Adrenal gland (tissue), 19 donors: Measurements from ENCODE around the gene NPAS1. TPM values are rescaled to one million over a fixed set of nuclear protein-coding genes. Genes with fewer than 3 reads are reported as not detected.

Experiments used
- DNase-seq, 7 donors: peaks; one replicate each; pipeline ENCODE4 v3.0.0-alpha.2; 2019 to 2020
- H3K27ac ChIP-seq, 5 donors: fragments of 200-600 bp; sonication (generic) in 4 of 5; 1 replicate in 3 of 5; 2 replicates in 2 of 5; pipeline versions ENCODE4 v1.5.1 to v1.8.0; 2016 to 2020; ENCODE audit warnings: mild to moderate bottlenecking in 1 of 5
- H3K27me3 ChIP-seq: fragments of 200-600 bp; 2 replicates; pipeline ENCODE4 v1.8.0; 2021
- H3K36me3 ChIP-seq, 2 donors: fragments of 200-600 bp; replicated peaks in 1 of 2; 1 replicate in 1 of 2; 2 replicates in 1 of 2; pipeline versions ENCODE4 v1.5.1 to v1.8.0; 2018 to 2022
- H3K4me1 ChIP-seq, 2 donors: fragments of 200-600 bp; replicated peaks in 1 of 2; 1 replicate in 1 of 2; 2 replicates in 1 of 2; pipeline versions ENCODE4 v1.5.1 to v1.8.0; 2018 to 2021
- H3K4me3 ChIP-seq, 4 donors: fragments of 200-600 bp; sonication (generic) in 3 of 4; one replicate each; pipeline ENCODE4 v1.5.1; 2016 to 2018
- H3K9me3 ChIP-seq, 3 donors: fragments of 200-600 bp; sonication (generic) in 1 of 3; replicated peaks in 1 of 3; 1 replicate in 2 of 3; 2 replicates in 1 of 3; pipeline versions ENCODE4 v1.5.1 to v1.8.0; 2016 to 2021
- CTCF ChIP-seq, 6 experiments: fragments of 450-650 bp in 4 of 6; fragments of 200-600 bp in 2 of 6; sonication (generic) in 1 of 6; IDR thresholded peaks; 1 replicate in 5 of 6; 2 replicates in 1 of 6; pipeline versions ENCODE4 v1.5.1 to v1.8.0; 2016 to 2021; ENCODE audit warnings: antibody characterized with exemption in 6 of 6, mild to moderate bottlenecking in 2 of 6, moderate library complexity in 1 of 6
- POLR2A ChIP-seq, 2 donors: fragments of 450-650 bp; IDR thresholded peaks; one replicate each; pipeline ENCODE4 v1.6.1; 2017; ENCODE audit warnings: antibody characterized with exemption in 2 of 2, mild to moderate bottlenecking in 2 of 2, moderate library complexity in 1 of 2
- WGBS, 4 donors: extraction: QIAGEN DNeasy Blood & Tissue Kit in 2 of 4; methylation state at CpG; one replicate each; pipeline versions ENCODE4 v1.1.5 to v1.1.7; 2013 to 2017; 5-methylcytosine and 5-hydroxymethylcytosine counted together
- intact Hi-C, 2 donors: fragments of 100-400 bp; cut with DNase I; formaldehyde crosslinking; loops; one replicate each; pipeline versions ENCODE4 v1.14.1 to v1.15.0; 2022 to 2023
- long read RNA-seq, 10 donors: library from polyadenylated mRNA in 3 of 10; unstranded in 2 of 10; stranded (forward) in 1 of 10; transcript quantifications; one replicate each; pipeline ENCODE4 v2.0.0 and lab custom pipeline, GENCODE V29; 2021 to 2026
- polyA plus RNA-seq, 3 donors: library from polyadenylated mRNA; stranded (reverse); fragments of 200-250 nt in 2 of 3; fragments of 350-450 nt in 1 of 3; fragmentation: Illumina TruSeq in 1 of 3; extraction: RNeasy Lipid Tissue Mini Kit (QIAGEN cat#74804) in 1 of 3; gene quantifications; one replicate each; pipeline ENCODE4 v1.2.3, GENCODE V29; 2013 to 2014
- total RNA-seq, 9 donors: library from RNA; depleted of rRNA in 4 of 9; stranded (reverse); fragments of >200 nt in 4 of 9; fragments of 120-200 nt in 1 of 9; fragmentation: NEBNext Ultra II Directional in 1 of 9; extraction: Animal tissue kit (Norgen Biotek cat#: 25700) in 1 of 9; gene quantifications; one replicate each; pipeline versions ENCODE4 v1.1.0 to v1.2.4, GENCODE V29; 2013 to 2023
- donor health status: healthy with polysubstance abuse.
- donor health status: Bipolar disorder and iron deficiency.
- donor health status: DM: yes; HTN: yes; CAD: no.
- donor health status: DM: no; HTN: no; CAD: no.
- donor health status: DM: no; HTN: no; CAD: no.
- donor health status: DM: yes; HTN: yes; CAD: no.

Gene NPAS1
- total RNA-seq (1 to 10 TPM in 3 of 9 donors, under 1 TPM in 4, not detected in 2; 0.28 to 3.5 (median 0.39) TPM), polyA plus RNA-seq (1 to 10 TPM in 1 of 3 donors, under 1 TPM in 1, not detected in 1; 0.84 to 3.1 TPM)
- long read RNA-seq, donor 1, partial matches to known transcripts: 82 of 82 reads
- long read RNA-seq, donor 1, other reads (novel, unspliced or antisense): 0 of 82 reads
- long read RNA-seq, donor 2, partial matches to known transcripts: 48 of 48 reads
- long read RNA-seq, donor 2, other reads (novel, unspliced or antisense): 0 of 48 reads
- long read RNA-seq, donor 3, partial matches to known transcripts: 63 of 63 reads
- long read RNA-seq, donor 3, other reads (novel, unspliced or antisense): 0 of 63 reads
- long read RNA-seq, donor 4: 0 reads
- long read RNA-seq, donor 5, partial matches to known transcripts: 0 of 7 reads
- long read RNA-seq, donor 5, other reads (novel, unspliced or antisense): 4 of 7 reads
- long read RNA-seq, donor 6: 0 reads
- long read RNA-seq, donor 7: 0 reads
- long read RNA-seq, donor 8, partial matches to known transcripts: 82 of 82 reads
- long read RNA-seq, donor 8, other reads (novel, unspliced or antisense): 0 of 82 reads
- long read RNA-seq, donor 9, partial matches to known transcripts: 63 of 64 reads
- long read RNA-seq, donor 9, other reads (novel, unspliced or antisense): 0 of 64 reads
- long read RNA-seq, donor 10: 0 reads

- no peak within 1 kb of the TSS for H3K27ac ChIP-seq
- TF ChIP-seq POLR2A (IDR thresholded peaks at IDR 0.05) (no peak), CTCF (IDR thresholded peaks at IDR 0.05) (no peak)
- DNase-seq: no peak
- peaks cover 47% of the 10 kb centered on the region for H3K27me3 ChIP-seq
- H3K4me1 ChIP-seq: peaks cover 0 to 12% of the 10 kb centered on the region in 2 donors
- intact Hi-C loops: no loop called here
- WGBS, 4 donors: 2 to 10% (median 2%) methylated on average over 9 to 58 of the region's 58 CpGs; no CpG with 5 or more reads in 1 of the 4 donors
- H3K4me3 ChIP-seq: peak within 1 kb of the TSS in 1 of 4 donors; percentile 42
- no peaks in the 10 kb centered on the region for H3K9me3 ChIP-seq
- no peaks in the 10 kb centered on the region for H3K36me3 ChIP-seq
These were observed at the start of gene NPAS1 for GRCh38 chr19:47019431-47020041. TSS of gene NPAS1 (plus strand) at chr19:47019837. CDS start at chr19:47021048, 1,211 bp downstream.

GRCh38 chr19:46970815-46971214 lies 48.8 kb upstream of the NPAS1 start:
- no peak for DNase-seq
- Histone ChIP-seq H3K27me3 (no peaks in the 10 kb centered on the region), H3K9me3 (no peaks in the 10 kb centered on the region), H3K36me3 (peaks cover 0 to 6% of the 10 kb centered on the region in 2 donors), H3K27ac (no peak overlapping the region), H3K4me1 (peaks cover 13 to 38% of the 10 kb centered on the region in 2 donors), H3K4me3 (no peak overlapping the region)
- TF ChIP-seq CTCF (IDR thresholded peaks at IDR 0.05) (no peak), POLR2A (IDR thresholded peaks at IDR 0.05) (no peak)
- intact Hi-C loops: no loop called here
- WGBS, 4 donors: 80 to 86% (median 81%) methylated on average over 9 of the region's 9 CpGs

GRCh38 chr19:46972311-46972710 lies 47.3 kb upstream of the NPAS1 start:
- TF ChIP-seq POLR2A (IDR thresholded peaks at IDR 0.05) (no peak), CTCF (IDR thresholded peaks at IDR 0.05) (no peak)
- H3K4me3 ChIP-seq: no peak overlapping the region
- WGBS, 4 donors: 37 to 56% (median 46%) methylated on average over 7 of the region's 7 CpGs
- peaks cover 26 to 53% of the 10 kb centered on the region in 2 donors for H3K4me1 ChIP-seq
- peaks cover 0 to 6% of the 10 kb centered on the region in 2 donors for H3K36me3 ChIP-seq
- H3K27ac ChIP-seq: peak overlapping the region in 3 of 5 donors; percentile 16 to 67 (median 37)
- H3K9me3 ChIP-seq: no peaks in the 10 kb centered on the region
- intact Hi-C loops: no loop called here
- no peaks in the 10 kb centered on the region for H3K27me3 ChIP-seq
- peak in 1 of 7 donors; percentile 41 for DNase-seq

GRCh38 chr19:46974181-46974580 lies 45.5 kb upstream of the NPAS1 start:
- Histone ChIP-seq H3K4me1 (peaks cover 35 to 51% of the 10 kb centered on the region in 2 donors), H3K9me3 (no peaks in the 10 kb centered on the region), H3K4me3 (no peak overlapping the region), H3K36me3 (peaks cover 0 to 6% of the 10 kb centered on the region in 2 donors), H3K27ac (no peak overlapping the region), H3K27me3 (no peaks in the 10 kb centered on the region)
- TF ChIP-seq POLR2A (IDR thresholded peaks at IDR 0.05) (no peak), CTCF (IDR thresholded peaks at IDR 0.05) (no peak)
- 93 to 96% (median 96%) methylated on average over 4 of the region's 4 CpGs for WGBS, 4 donors
- intact Hi-C loops: no loop called here
- no peak for DNase-seq
